IPS DF 4.7 (cell line): ENCODE data around the gene DMXL1.
A peak's percentile ranks its signal among the peaks of the same experiment; 100 is the strongest.

ENCODE experiments used
- DNase-seq: peaks from one replicate; pipeline ENCODE4 v3.0.0-alpha.2; 2013; ENCODE audit warnings: low spot score; ENCODE audit errors: extremely low read depth

Gene DMXL1, protein sequence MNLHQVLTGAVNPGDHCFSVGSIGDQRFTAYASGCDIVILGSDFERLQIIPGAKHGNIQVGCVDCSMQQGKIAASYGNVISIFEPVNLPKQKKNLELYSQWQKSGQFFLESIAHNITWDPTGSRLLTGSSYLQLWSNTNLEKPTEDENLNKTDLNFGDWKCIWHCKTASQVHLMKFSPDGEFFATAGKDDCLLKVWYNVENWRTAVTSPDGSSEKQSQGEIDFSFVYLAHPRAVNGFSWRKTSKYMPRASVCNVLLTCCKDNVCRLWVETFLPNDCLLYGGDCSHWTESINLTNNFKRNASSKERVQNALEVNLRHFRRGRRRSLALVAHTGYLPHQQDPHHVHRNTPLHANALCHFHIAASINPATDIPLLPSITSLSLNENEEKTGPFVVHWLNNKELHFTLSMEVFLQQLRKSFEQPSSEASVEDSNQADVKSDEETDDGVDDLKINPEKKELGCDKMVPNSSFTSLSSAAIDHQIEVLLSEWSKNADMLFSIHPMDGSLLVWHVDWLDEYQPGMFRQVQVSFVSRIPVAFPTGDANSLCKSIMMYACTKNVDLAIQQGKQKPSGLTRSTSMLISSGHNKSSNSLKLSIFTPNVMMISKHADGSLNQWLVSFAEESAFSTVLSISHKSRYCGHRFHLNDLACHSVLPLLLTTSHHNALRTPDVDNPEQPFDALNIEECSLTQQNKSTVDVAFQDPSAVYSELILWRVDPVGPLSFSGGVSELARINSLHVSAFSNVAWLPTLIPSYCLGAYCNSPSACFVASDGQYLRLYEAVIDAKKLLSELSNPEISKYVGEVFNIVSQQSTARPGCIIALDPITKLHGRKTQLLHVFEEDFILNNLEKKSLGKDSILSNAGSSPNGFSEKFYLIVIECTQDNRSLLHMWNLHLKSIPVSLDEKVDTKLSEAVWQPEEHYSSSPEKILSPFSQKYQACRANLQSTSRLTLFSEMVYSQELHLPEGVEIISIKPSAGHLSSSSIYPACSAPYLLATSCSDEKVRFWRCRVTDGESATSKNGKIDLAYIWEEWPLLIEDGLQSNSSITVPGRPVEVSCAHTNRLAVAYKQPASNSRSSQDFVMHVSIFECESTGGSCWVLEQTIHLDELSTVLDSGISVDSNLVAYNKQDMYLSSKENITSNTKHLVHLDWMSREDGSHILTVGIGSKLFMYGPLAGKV (N-terminal part only)

DNA sequence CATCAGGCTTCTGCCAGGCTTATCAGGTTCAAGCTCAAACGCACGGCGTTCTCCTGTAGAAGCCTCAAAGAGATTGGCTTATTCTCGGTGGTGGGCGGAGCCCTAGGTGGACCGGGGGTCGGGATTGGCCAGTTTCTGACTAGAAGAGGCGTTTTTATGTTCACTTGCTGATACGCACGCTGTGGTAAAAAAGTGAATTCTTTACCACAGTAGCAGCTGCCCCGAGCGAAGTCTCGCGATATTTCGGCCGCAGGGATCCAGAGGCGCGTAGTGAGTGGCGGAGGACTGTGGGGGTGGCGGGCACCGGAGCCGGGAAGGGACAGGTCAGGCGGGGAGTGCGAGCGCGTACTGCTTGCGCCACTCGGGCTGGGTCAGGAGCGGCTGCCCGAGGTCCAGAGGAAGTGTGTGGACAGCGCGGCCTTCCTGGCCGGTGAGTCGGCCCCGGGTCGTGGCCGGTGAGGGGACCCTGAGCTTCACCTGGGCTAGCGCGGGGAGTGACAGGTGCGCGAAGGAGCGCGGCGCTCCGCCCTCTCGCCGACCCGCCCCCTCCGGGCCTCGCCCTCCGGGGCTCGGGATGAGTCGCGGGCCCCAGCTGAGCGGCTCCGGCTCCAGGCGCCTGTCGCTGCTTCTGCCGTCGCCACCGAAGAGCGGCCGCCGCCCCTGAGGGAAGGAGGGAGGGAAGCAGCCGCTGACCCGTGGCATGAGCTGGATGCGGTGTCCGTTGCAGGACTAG, at the start of gene DMXL1:
Gene DMXL1, plus strand, starts transcription at position 260 of the 733 bp plus-strand sequence. CDS start 483 bp downstream, outside the sequence.
- DNase-seq, result peak; percentile 97

DNA sequence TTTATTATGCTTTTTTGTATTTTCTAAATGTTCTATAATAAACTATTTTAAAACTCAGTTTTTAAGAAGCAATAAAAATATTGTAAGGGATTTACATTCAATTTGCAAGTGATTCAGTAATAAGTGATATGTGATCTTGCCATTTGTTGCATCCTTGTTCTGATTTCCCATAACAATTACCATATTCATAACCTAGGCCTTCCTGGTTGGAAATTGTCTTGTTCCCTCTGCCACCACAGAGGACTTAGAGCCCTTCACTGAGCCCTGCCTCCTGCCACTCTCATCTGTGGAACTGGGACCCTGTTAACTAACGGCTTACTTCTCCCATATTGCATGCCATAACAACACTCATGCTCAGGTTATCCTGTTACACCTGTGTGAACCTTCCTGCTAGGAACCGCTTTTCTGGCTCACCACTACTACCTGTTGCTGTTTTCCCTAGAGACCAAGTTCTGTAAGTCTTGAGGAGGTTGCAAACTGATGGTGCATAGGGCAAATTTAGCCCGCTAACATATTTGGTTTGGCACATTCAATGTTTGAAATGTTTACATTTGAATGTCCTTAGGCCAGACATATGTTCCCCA, 49.6 kb upstream of the DMXL1 start:
- DNase-seq, result no peak

DNA sequence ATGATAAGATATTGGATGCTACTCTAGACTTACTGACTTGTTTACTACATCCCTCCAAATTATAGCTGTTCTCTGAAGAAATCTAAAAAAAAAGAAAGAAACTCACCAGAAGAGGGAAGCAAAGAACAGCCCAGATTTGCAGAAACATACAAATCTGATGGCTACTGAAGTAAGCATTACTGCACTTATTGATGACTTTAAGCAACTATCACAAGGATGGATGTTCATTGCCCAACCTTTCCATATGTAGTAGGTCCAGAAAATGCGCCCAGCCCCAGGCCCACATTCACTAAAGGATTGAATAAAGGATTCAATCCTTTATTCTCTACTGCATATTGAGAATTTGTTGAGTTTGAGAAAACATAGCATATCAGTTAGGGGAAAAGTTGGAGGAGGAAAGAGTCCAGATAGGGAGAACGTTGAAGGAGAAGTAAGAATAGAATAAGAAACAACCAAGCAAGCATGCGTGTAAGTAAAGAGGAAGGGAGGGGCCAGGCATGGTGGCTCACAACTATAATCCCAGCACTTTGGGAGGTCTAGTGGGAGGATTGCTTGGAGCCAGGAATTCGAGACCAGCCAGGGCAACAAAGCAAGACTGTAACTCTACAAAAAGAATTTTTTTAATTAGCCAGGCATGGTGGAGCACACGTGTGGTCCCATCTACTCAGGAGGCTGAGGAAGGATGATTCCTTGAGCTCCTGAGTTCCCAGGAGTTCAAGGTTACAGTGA, 48.7 kb upstream of the DMXL1 start:
- no peak for DNase-seq

DNA sequence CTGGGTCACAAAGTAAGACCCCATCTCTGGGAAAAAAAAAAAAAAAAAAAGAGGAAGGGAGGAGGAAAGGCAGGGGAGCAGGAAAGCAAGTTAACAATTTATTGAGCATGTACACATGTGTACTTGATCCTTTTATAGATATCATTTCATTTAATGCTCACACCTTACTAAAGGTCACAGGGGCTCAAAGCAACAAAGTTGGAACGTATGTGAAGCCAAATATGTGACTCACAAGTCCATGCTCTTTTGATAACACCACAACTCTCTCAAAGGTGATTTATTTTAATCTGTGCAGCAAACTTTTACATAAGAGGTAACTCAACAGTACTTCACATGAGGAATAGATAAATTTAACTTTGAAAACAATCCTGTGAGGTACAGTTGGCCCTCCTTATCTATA, 48.1 kb upstream of the DMXL1 start:
- DNase-seq, result no peak

DNA sequence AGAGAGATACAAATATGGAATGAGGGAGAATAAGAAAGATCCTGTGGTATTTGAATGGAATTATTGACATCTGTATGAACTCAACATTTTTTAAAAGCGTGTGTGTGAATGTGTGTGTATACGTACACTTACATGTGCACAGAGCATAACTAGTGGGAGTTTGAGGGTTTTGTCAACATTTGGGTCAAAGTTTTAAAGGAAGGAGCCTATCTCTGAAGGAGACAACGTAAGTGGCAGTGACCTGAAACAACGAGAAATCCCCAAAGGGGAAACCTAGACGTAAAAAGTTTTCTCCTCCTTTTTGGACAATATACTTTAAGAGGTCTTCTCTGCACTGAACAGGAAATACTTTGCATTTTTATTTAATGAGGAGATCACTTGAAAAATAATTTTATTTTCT, 42.3 kb upstream of the DMXL1 start:
- DNase-seq, result no peak

DNA sequence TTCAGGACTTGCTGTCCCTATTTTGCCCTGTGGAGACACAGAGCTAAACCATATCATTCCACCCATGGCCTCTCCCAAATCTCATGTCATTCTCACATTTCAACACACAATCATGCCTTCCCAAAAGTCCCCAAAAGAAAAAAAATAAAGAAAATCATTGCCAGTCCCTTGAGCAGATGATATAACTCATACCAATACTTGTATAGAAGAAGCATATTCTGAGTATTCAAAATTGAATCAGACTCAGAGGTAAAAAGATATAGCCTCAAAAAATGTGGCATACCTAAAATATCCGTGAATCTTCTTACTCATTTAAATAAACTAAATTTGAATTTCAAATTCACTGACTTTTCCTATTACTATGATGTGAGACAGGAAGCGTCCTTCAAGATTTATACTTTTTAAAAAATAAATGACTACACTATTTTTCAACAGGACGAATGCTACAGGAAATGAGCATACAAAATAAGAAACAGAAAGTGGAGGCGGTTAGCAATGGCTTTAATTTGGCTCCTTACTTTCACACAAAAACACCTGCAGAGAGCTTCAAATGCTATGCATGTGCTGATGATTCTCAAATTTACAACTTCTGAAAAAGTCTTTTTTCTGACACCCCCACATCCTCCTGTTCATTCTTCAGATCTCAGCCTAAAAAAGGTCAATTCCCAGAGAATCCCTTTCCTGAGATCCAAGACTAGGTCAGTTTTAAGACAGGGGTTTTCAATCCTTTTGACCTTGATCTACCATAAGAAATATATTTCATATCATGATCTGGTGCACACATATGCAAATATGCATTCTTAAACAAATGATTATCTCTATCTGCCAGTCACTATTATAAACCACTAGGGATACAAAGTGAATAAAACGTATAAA, 39.6 kb upstream of the DMXL1 start:
- DNase-seq, result no peak

DNA sequence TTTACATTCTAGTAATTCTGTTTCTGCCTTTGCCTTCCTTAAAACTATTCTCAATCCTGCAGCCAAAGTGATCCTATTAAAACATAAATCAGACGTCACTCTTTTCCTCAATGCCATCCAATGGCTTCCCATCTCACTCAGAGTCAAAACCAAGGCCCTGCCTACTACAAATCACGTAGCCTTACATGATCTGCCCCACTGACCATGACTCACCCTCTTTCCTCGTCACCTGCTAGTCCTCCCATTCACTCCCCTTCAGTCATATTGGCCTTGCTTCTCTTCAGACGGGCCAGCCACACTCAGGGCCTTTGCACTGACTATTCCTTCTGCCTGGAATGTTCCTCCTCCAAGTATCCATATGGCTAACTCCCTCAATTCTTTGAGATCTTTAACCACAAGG, 39.0 kb upstream of the DMXL1 start:
- DNase-seq, result no peak

DNA sequence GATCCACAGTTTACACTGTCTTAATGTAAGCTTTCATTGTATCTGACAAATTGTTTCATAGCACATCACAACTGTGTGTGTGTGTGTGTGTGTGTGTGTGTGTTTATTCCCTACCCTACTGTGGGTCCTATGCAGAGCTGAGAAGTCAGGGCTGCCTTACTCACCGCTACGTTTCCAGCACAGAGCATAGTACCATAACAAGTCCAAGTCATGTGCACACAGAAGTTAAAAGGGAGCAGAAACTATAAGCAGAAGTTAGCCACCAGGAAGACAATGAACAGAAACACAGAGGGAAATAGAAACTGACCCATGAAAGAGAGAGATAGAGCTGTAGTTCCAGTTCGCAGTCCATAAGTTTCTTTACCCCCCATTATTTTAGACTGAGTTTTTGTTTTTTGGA, 38.2 kb upstream of the DMXL1 start:
- DNase-seq, result no peak

DNA sequence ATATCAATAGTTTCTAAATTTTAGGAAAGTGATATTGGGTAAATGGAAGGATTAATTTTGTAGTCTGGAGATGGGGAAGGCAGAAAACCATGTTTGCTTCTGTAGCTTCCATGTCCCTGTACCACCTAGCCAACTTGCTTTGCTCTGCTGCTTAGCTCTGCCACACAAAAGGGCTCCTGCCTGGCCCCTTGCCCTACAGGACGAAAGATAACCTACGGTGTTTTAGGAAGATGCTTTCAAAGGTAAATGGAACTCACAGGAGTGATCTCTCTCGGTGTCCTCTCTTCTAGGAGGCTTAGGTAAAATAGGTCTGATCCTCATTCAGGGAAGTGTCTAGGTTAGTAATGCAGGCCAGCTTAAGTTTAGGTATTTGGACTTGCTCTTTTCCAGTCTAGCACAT, 37.8 kb upstream of the DMXL1 start:
- no peak for DNase-seq

DNA sequence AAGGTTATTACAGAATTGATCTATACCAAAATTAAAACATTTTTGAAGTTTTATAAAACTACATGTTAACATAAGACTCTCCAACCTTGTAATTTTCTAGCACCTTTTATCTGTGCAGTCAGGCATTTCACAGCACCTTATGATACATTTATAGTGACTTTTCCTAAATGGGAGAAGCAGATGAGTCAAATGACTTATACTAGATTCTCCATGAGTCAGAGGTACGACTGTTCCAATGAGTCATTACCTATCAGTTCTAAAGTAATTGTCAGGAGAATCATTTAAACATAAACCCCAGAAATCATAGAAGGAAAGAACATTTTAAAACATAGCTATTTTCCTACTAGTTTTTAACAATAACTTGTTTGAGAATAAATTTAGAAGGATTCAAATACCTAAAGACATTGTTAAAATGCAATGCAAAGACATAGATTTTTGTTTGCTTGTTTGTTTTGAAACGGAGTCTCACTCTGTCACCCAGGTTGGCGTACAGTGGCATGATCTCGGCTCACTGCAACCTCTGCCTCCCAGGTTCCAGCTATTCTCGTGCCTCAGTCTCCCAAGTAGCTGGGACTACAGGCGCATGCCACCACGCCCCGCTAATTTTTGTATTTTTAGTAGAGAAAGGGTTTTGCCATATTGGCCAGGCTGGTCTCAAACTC, 34.7 kb upstream of the DMXL1 start:
- no peak for DNase-seq

DNA sequence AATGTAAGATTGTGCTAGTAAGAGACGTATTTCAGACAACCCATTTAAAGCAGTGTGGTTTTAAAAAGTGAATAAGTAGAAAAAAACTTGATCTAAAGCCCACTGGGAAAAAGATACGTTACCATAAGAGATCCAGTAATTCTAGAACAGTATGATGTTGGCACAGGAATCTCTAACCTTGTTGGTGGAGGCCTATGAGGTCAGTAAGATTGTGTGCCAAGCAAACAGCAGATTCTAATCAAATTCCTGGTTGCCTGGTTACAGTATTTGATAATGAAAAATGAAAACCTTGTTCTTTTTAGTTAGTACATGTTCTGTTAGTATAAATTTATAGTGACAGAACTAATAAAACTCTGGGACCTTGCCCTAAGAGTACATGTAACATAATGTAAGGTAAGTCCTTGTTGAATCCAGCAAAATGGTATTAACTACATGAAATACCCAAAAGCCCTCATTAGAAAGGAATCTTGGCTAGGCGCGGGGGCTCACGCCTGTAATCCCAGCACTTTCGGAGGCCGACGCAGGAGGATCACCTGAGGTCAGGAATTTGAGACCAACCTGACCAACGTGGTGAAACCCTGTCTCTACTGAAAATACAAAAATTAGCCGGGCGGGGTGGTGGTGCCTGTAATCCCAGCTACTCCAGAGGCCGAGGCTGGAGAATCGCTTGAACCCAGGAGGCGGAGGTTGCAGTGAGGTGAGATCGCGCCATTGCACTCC, 33.2 kb upstream of the DMXL1 start:
- DNase-seq, result no peak

DNA sequence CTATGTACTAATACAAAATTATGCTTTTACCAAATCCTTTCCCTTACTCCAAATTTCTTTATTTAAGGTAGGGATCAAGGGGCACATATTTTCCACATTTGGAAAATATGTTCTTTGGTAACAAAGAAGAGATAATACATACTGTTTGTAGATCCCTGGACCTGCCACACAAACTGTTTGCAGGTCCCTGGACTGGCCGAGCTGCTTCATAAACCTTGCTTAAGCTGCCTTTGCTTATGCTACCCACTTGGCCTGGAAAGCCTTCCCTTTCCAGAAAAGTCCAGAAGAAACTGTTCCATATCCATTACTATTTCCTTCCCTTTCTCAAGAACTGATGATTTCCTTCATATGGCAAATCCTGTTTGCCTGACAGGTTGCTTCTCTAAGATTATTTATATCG, 22.6 kb upstream of the DMXL1 start:
- DNase-seq, result no peak

DNA sequence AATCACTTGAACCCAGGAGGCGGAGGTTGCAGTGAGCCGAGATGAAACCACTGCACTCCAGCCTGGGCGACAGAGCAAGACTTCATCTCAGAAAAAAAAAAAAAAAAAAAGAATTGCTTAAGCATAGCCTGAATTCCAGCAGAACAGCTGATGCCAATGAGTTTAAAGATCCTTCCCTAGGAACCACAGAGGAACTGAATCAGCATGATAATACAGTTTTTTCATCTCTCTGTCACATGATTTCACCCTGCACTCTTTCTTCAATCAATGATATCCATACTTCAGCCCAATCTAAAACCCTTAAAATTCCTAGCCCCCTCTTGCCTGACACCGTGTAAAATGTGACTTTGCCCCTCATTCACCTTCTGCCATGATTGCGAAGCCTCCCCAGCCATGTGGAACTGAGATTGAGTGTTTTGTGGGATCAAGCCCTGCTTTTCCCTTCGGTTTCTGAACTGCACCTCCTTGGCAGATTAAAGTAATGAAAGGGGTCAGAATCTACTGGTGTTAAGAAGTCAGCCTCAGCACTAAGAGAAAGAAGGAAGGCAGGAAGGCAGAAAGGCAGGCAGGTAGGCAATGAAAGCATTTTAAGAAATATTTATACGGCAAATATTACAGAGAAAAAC, 20.9 kb upstream of the DMXL1 start:
- DNase-seq, result no peak

DNA sequence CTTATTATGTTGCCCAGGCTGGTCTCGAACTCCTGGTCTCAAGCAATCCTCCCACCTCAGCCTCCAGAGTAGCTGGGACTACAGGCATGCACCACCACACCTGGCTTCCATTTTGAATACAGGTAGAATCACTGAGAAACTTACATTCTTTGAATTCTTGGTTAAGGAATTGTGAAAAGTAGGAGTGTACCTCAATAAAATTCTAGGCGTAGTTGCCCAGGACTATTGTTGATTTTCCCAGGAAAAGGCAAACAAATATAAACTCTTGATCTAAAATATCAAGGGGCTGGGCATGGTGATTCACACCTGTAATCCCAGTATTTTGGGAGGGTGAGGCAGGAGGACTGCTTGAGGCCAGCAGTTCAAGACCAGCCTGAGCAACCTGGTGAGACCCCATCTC, 16.8 kb upstream of the DMXL1 start:
- DNase-seq, result no peak

DNA sequence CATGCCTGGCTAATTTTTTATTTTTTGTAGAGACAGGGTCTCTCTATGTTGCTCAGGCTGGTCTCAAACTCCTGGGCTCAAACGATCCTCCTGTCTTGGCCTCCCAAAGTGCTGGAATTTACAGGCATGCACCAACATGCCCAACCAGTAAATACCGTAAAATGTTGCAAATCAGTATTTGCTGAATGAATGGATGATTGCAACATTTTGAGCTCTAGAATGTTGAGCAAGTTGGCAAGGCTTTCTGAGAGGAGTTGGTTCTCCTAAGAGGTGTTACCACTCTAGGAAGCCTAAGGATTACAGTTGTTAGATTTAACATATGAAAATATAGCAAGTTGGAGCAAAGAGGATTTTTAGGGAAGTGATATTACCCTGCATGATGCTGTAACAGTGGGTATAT, 15.6 kb upstream of the DMXL1 start:
- no peak for DNase-seq

DNA sequence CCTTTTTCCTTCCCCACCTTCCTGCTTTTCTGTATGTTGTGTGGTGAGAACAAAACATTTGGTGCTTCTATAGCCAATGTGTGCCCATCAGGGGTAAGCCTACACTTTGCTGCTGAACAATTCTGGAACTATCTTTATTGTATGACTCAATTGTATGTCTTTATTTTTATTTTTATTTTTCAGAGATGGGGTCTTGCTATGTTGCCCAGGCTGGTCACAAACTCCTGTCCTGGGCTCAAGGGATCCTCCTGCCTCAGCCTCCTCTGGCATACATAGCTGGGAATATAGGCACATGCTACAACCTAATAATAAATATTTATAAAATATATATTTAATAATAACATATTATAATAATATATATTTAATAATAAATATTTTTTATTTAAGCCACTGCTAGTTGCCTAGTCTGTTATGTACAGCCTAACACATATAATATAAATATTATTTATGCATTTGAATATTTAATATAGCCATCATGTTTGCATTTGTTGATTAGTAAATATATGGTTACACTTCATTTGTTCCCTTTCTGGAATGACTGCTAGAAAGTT, 11.8 kb upstream of the DMXL1 start:
- DNase-seq, result no peak

DNA sequence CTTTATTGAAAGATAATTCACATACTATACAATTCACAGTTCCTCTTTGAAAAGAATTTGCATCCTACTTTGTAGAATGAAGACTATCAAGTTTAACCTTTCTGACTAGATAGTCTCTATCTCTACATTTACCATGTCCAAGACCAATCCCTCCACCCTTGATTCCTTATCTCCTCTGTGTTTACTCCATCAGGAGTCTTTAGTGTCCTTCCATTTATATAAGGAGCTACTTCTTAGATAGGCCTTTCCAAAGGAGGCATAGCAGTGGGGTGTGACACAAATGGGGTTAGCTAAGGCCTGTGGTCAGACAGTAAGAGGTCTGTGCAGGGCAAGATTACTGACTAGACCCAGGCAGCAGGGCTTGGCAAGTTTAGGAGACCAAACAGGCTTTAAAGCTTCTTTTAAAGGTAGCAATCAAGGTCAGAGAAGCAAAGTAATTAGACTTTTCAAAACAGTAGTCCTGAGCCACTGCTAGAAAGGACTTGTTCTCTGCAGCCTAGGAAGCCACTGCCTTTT, 11.1 kb upstream of the DMXL1 start:
- no peak for DNase-seq
